K562 (cell line): ENCODE results near the gene ROBO2. TPM values are rescaled to one million over a fixed set of nuclear protein-coding genes. Genes with fewer than 3 reads are reported as not detected.

Experiments
- ATAC-seq: fragments of 200-7000 bp; cut with Tn5 transposase; 3 replicates; pipeline ENCODE4 v1.9.1; 2020; ENCODE audit warnings: moderate library complexity
- BruUV-seq: library from RNA; stranded (reverse); fragments of 400-500 nt; replicated peaks from 2 replicates; lab custom pipeline; 2021; lab: Mats Ljungman, UMichigan
- CTCF ChIA-PET: fragments of 300-600 bp; formaldehyde crosslinking; extraction: SDS; loops from one replicate; lab custom pipeline; 2021; ENCODE audit warnings: low intra/inter-chr PET ratio; lab: Yijun Ruan, JAX
- POLR2A ChIA-PET: fragments of 300-600, 350-650 bp; sonication (Branson Sonifier 250); formaldehyde crosslinking; extraction: SDS; loops from one replicate; lab custom pipeline; 2021; ENCODE audit warnings: antibody characterized with exemption, inconsistent platforms; lab: Yijun Ruan, JAX
- DNase-seq, 4 experiments: peaks; one replicate each; pipeline versions ENCODE4 v3.0.0 to v3.0.0-alpha.2; 2011 to 2018; ENCODE audit warnings: low spot score in 3 of 4, mixed read lengths in 3 of 4; ENCODE audit errors: extremely low read depth in 1 of 4
- FAIRE-seq: peaks from 2 replicates; lab custom pipeline; 2011; peaks lifted over from hg19 to GRCh38; lab: Jason Lieb, UNC
- H2AFZ ChIP-seq: 2 replicates; pipeline ENCODE4 v1.6.0; 2011; ENCODE audit warnings: low read depth, low read length, control low read depth, inconsistent platforms
- H3K27ac ChIP-seq: fragments of 200-600 bp; 3 replicates; pipeline ENCODE4 v1.8.0; 2011; ENCODE audit warnings: low read depth, mild to moderate bottlenecking, control low read depth, inconsistent platforms, low read length, moderate library complexity, mixed read lengths; ENCODE audit errors: extremely low read depth
- H3K27me3 ChIP-seq, 2 experiments: fragments of 300-600 bp in 1 of 2; 2 replicates in 1 of 2; 3 replicates in 1 of 2; pipeline versions ENCODE4 v1.6.0 to v1.8.0; 2011; ENCODE audit warnings: inconsistent platforms in 2 of 2, low read length in 2 of 2, mild to moderate bottlenecking in 1 of 2, mixed read lengths in 1 of 2, moderate library complexity in 1 of 2; ENCODE audit not compliant: control insufficient read depth in 2 of 2, insufficient read depth in 2 of 2
- H3K36me3 ChIP-seq: fragments of 300-600 bp; 3 replicates; pipeline ENCODE4 v1.8.0; 2011; ENCODE audit warnings: mild to moderate bottlenecking, low read length, inconsistent platforms; ENCODE audit not compliant: control insufficient read depth, insufficient read depth
- H3K4me1 ChIP-seq, 2 experiments: fragments of 200-600 bp in 1 of 2; replicated peaks in 1 of 2; 2 replicates in 1 of 2; 3 replicates in 1 of 2; pipeline versions ENCODE4 v1.5.1 to v1.8.0; 2011; ENCODE audit warnings: inconsistent platforms in 2 of 2, low read length in 2 of 2, mild to moderate bottlenecking in 1 of 2, mixed read lengths in 1 of 2, moderate library complexity in 1 of 2; ENCODE audit not compliant: control insufficient read depth in 2 of 2, insufficient read depth in 2 of 2
- H3K4me2 ChIP-seq: 2 replicates; pipeline ENCODE4 v1.6.1; 2011; ENCODE audit warnings: low read length, control low read depth, inconsistent platforms, mixed read lengths; ENCODE audit not compliant: insufficient read depth
- H3K4me3 ChIP-seq: fragments of 200-600 bp; sonication (generic), shearing (Covaris generic); 2 replicates; pipeline ENCODE4 v1.5.1; 2016; ENCODE audit warnings: control low read depth, inconsistent platforms
- H3K79me2 ChIP-seq: fragments of 200-600 bp; 3 replicates; pipeline ENCODE4 v1.8.0; 2011; ENCODE audit warnings: low read length, inconsistent platforms; ENCODE audit not compliant: control insufficient read depth, insufficient read depth
- H3K9ac ChIP-seq, 2 experiments: 2 replicates each; pipeline versions ENCODE4 v1.6.0 to v1.6.1; 2011; ENCODE audit warnings: low read depth in 2 of 2, low read length in 2 of 2, control low read depth in 1 of 2, inconsistent platforms in 1 of 2, mild to moderate bottlenecking in 1 of 2, mixed read lengths in 1 of 2; ENCODE audit not compliant: insufficient read depth in 1 of 2
- H3K9me1 ChIP-seq: one replicate; pipeline ENCODE4 v1.6.0; 2011; ENCODE audit warnings: inconsistent platforms, mild to moderate bottlenecking, low read length, moderate library complexity; ENCODE audit not compliant: control insufficient read depth, insufficient read depth
- H3K9me3 ChIP-seq: replicated peaks from 2 replicates; pipeline ENCODE4 v1.5.1; 2011; ENCODE audit warnings: low read depth, low read length, inconsistent platforms; ENCODE audit not compliant: control insufficient read depth, insufficient read depth
- H4K20me1 ChIP-seq: replicated peaks from 2 replicates; pipeline ENCODE4 v1.6.1; 2011; ENCODE audit warnings: low read length, inconsistent platforms, mixed read lengths; ENCODE audit not compliant: control insufficient read depth, insufficient read depth
- DNMT1 ChIP-seq: fragments of 450-650 bp; IDR thresholded peaks from 2 replicates; pipeline ENCODE4 v1.6.1; 2016; ENCODE audit warnings: antibody characterized with exemption, mild to moderate bottlenecking
- FOXA3 ChIP-seq, 2 experiments: fragments of 450-650 bp in 1 of 2; sonication (generic) in 1 of 2; formaldehyde crosslinking; IDR thresholded peaks in 1 of 2; conservative IDR thresholded peaks in 1 of 2; 2 replicates each; pipeline versions ENCODE4 v1.4.0 to v1.8.0; 2020 to 2022; ENCODE audit warnings: mild to moderate bottlenecking in 2 of 2, missing genetic modification reagents in 1 of 2
- MAFG ChIP-seq: fragments of 450-650 bp; conservative IDR thresholded peaks from 2 replicates; pipeline ENCODE4 v1.6.1; 2016; ENCODE audit warnings: missing genetic modification characterization, missing compliant biosample characterization
- MXI1 ChIP-seq: IDR thresholded peaks from 2 replicates; pipeline ENCODE4 v1.6.1; 2011; ENCODE audit warnings: low read depth, mild to moderate bottlenecking, improper control_type of control experiment, low read length
- NEUROD1 ChIP-seq: fragments of 150-350 bp; IDR thresholded peaks from 2 replicates; pipeline ENCODE4 v1.6.1; 2014; ENCODE audit warnings: borderline replicate concordance, low read length, low read depth; ENCODE audit not compliant: partially characterized antibody
- RB1 ChIP-seq: fragments of 450-650 bp; IDR thresholded peaks from 2 replicates; pipeline ENCODE4 v1.6.1; 2017; ENCODE audit warnings: low read depth, mild to moderate bottlenecking
- ZFP30 ChIP-seq: fragments of 250-450 bp; sonication (Bioruptor Pico); IDR thresholded peaks from 2 replicates; pipeline ENCODE4 v1.8.0; 2022; ENCODE audit warnings: moderate library complexity, mild to moderate bottlenecking, inconsistent platforms, borderline replicate concordance
- ZNF347 ChIP-seq: fragments of 450-650 bp; formaldehyde crosslinking; IDR thresholded peaks from 2 replicates; pipeline ENCODE4 v1.4.0; 2020; ENCODE audit warnings: low read depth, mild to moderate bottlenecking, moderate library complexity
- WGBS: fragments of 100-300 bp; shearing (Covaris generic); methylation state at CpG from one replicate; pipeline ENCODE4 v1.1.6; 2016; ENCODE audit warnings: low coverage, mixed read lengths; ENCODE audit not compliant: insufficient coverage; ENCODE audit errors: missing lambda C conversion rate; 5-methylcytosine and 5-hydroxymethylcytosine counted together
- in situ Hi-C: fragments of 300-500 bp; cut with MboI; formaldehyde crosslinking; loops from 4 replicates; pipeline ENCODE4 v1.15.0; 2018; ENCODE audit warnings: inconsistent platforms, mixed read lengths
- intact Hi-C: fragments of 100-400 bp; cut with micrococcal nuclease; formaldehyde crosslinking; loops from 2 replicates; pipeline ENCODE4 v1.14.2; 2022
- polyA plus RNA-seq, 8 experiments: library from polyadenylated mRNA; depleted of rRNA in 4 of 8; stranded (reverse) in 5 of 8; unstranded in 3 of 8; fragments of >200 nt; fragmentation: Nextera tagmentation in 2 of 8; fragmentation: Illumina TruSeq in 1 of 8; extraction: Ambion mirVana in 2 of 8; extraction: Trizol in 1 of 8; gene quantifications; 2 replicates each; pipeline versions ENCODE4 v1.2.1 to v1.2.3, GENCODE V29; 2011 to 2014; ENCODE audit warnings: inconsistent platforms in 1 of 8, missing spikeins in 1 of 8
- total RNA-seq, 7 experiments: library from RNA; depleted of rRNA in 6 of 7; stranded (reverse); fragments of >200 nt in 6 of 7; fragmentation: Illumina TruSeq in 2 of 7; extraction: Trizol in 2 of 7; gene quantifications; 2 replicates each; pipeline versions ENCODE4 v1.2.1 to v1.2.3, GENCODE V29; 2011 to 2021; ENCODE audit warnings: low replicate concordance in 1 of 7

Gene ROBO2
- total and polyA plus RNA-seq, 9 of the 15 experiments (the other 6 are each of a cell fraction or from before 2014, with no cell fraction given): 0.84 to 3.0 (median 1.7) TPM

DNA sequence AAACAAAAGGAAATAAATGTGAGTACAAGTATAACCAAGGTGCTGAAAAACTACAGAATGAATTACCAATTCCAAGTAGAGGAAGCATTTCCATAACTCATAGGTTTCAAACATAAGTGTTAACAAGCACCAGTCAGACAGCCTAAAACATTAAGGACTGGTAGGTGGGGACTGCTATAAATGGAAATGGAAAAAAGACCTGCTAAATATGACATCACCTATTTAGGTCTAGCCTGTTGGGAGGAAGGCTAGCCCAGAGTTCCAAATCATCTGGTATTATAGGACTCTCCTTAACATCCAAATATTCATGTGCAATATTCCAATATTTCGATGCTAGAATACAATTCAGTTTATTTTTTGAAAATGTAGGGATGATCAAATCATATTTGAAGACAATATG, 560.0 kb downstream of the ROBO2 start:
- Histone ChIP-seq H3K27me3 (no peaks in the 10 kb centered on the region), H3K4me2 (no peak overlapping the region), H3K36me3 (no peaks in the 10 kb centered on the region), H3K4me1 (no peaks in the 10 kb centered on the region), H3K9me3 (no peaks in the 10 kb centered on the region), H3K79me2 (no peaks in the 10 kb centered on the region), H3K27ac (no peak overlapping the region), H3K9me1 (no peaks in the 10 kb centered on the region), H2AFZ (no peak overlapping the region), H3K9ac (no peak overlapping the region), H3K4me3 (no peak overlapping the region), H4K20me1 (no peaks in the 10 kb centered on the region)
- ChIA-PET CTCF (no interaction called here), POLR2A (no interaction called here)
- WGBS: 0% methylated on average over 1 of the region's 1 CpG
- intact Hi-C loops: no loop called here
- no peak for FAIRE-seq
- ATAC-seq: no peak
- BruUV-seq: no TSS peak
- no peak for TF ChIP-seq NEUROD1
- no peak for TF ChIP-seq MAFG
- no peak for TF ChIP-seq ZNF347 (CRISPR knock-in tag)
- TF ChIP-seq MXI1: no peak
- no peak for TF ChIP-seq FOXA3 (CRISPR knock-in tag; conservative IDR thresholded peaks at IDR 0.05 in 1 of 2, IDR thresholded peaks at IDR 0.05 in 1 of 2)
- no peak for TF ChIP-seq ZFP30 (CRISPR knock-in tag)
- no peak for TF ChIP-seq DNMT1
- TF ChIP-seq RB1: no peak
- in situ Hi-C loops: no loop called here
- no peak for DNase-seq
